HCT116 (cell line): ENCODE data around the gene PPP1R14C. TPM values are rescaled to one million over a fixed set of nuclear protein-coding genes. Genes with fewer than 3 reads are reported as not detected.

Experiments used
- ATAC-seq: fragments of 200-7000 bp; cut with Tn5 transposase; 2 replicates; pipeline ENCODE4 v1.9.1; 2020; ENCODE audit warnings: mild to moderate bottlenecking, moderate library complexity
- BruUV-seq: library from RNA; stranded (reverse); fragments of 400-500 nt; replicated peaks from 2 replicates; lab custom pipeline; 2021; lab: Mats Ljungman, UMichigan
- CTCF ChIA-PET: fragments of 300-600 bp; sonication (Branson Sonifier 250); formaldehyde crosslinking; loops from one replicate; lab custom pipeline; 2021; ENCODE audit warnings: antibody characterized with exemption; lab: Charles Lee
- POLR2A ChIA-PET: fragments of 300-600, 350-600 bp; sonication (Branson Sonifier 250); formaldehyde crosslinking; loops from one replicate; lab custom pipeline; 2021; ENCODE audit warnings: antibody characterized with exemption; lab: Charles Lee
- RAD21 ChIA-PET, 2 experiments: fragments of 300-600 bp; sonication (Branson Sonifier 250); formaldehyde crosslinking; loops; one replicate each; lab custom pipeline; 2023; ENCODE audit warnings: low total read pairs in 2 of 2; ENCODE audit not compliant: uncharacterized antibody in 2 of 2, unreplicated experiment in 2 of 2, low non-redundant PET in 1 of 2; lab: Charles Lee
- DNase-seq: peaks from one replicate; pipeline ENCODE4 v3.0.0-alpha.2; 2010; ENCODE audit warnings: low read depth, low spot score
- H2AFZ ChIP-seq: fragments of 200-600 bp; shearing (Covaris generic), sonication (generic); 2 replicates; pipeline ENCODE4 v1.6.1; 2017; ENCODE audit warnings: low read depth, mixed run types, mixed read lengths, antibody characterized with exemption, low read length; ENCODE audit not compliant: poor library complexity, severe bottlenecking
- H3K27ac ChIP-seq: 2 replicates; pipeline ENCODE4 v1.5.1; 2012; ENCODE audit warnings: low read depth, low read length
- H3K27me3 ChIP-seq: fragments of 200-600 bp; sonication (generic); 2 replicates; pipeline ENCODE4 v1.6.1; 2016; ENCODE audit warnings: mixed run types, low read length, mixed read lengths; ENCODE audit not compliant: insufficient read depth
- H3K36me3 ChIP-seq, 2 experiments: fragments of 200-500 bp in 1 of 2; fragments of 200-600 bp in 1 of 2; sonication (Bioruptor generic) in 1 of 2; sonication (generic) in 1 of 2; 2 replicates each; pipeline versions ENCODE4 v1.5.1 to v1.6.1; 2014 to 2016; ENCODE audit warnings: low read length in 2 of 2, inconsistent platforms in 1 of 2, mixed read lengths in 1 of 2, mixed run types in 1 of 2; ENCODE audit not compliant: insufficient read depth in 2 of 2, control insufficient read depth in 1 of 2
- H3K4me1 ChIP-seq, 2 experiments: fragments of 200-600 bp in 1 of 2; sonication (generic) in 1 of 2; 2 replicates each; pipeline versions ENCODE4 v1.5.1 to v1.6.1; 2012 to 2017; ENCODE audit warnings: low read length in 2 of 2, inconsistent platforms in 1 of 2, mild to moderate bottlenecking in 1 of 2, mixed read lengths in 1 of 2, mixed run types in 1 of 2, moderate library complexity in 1 of 2; ENCODE audit not compliant: insufficient read depth in 2 of 2, control insufficient read depth in 1 of 2
- H3K4me2 ChIP-seq: fragments of 200-600 bp; sonication (generic); 2 replicates; pipeline ENCODE4 v1.6.1; 2017; ENCODE audit warnings: mixed run types, low read length, mixed read lengths
- H3K4me3 ChIP-seq, 2 experiments: fragments of 200-600 bp in 1 of 2; sonication (generic) in 1 of 2; replicated peaks in 1 of 2; 2 replicates each; pipeline ENCODE4 v1.5.1; 2011 to 2016; ENCODE audit warnings: low read length in 2 of 2, control low read depth in 1 of 2, low read depth in 1 of 2, mild to moderate bottlenecking in 1 of 2, mixed read lengths in 1 of 2, mixed run types in 1 of 2
- H3K79me2 ChIP-seq: fragments of 200-600 bp; sonication (generic); 2 replicates; pipeline ENCODE4 v1.6.1; 2017; ENCODE audit warnings: mild to moderate bottlenecking, mixed run types, low read length, moderate library complexity, mixed read lengths; ENCODE audit not compliant: insufficient read depth
- H3K9ac ChIP-seq: fragments of 200-600 bp; sonication (generic); 2 replicates; pipeline ENCODE4 v1.6.1; 2016; ENCODE audit warnings: low read length, mixed read lengths
- H3K9me2 ChIP-seq: fragments of 200-600 bp; sonication (generic), shearing (Covaris generic); 2 replicates; pipeline ENCODE4 v1.6.1; 2017; ENCODE audit warnings: mixed run types, mild to moderate bottlenecking, moderate library complexity; ENCODE audit not compliant: insufficient read depth
- H3K9me3 ChIP-seq, 2 experiments: fragments of 200-500 bp in 1 of 2; fragments of 200-600 bp in 1 of 2; sonication (Bioruptor generic) in 1 of 2; sonication (generic) in 1 of 2; 2 replicates each; pipeline ENCODE4 v1.6.1; 2014 to 2017; ENCODE audit warnings: low read length in 2 of 2, mixed read lengths in 2 of 2, inconsistent platforms in 1 of 2, low read depth in 1 of 2, mild to moderate bottlenecking in 1 of 2, mixed run types in 1 of 2, moderate library complexity in 1 of 2; ENCODE audit not compliant: control insufficient read depth in 1 of 2, insufficient read depth in 1 of 2
- H4K20me1 ChIP-seq: fragments of 200-600 bp; sonication (generic), shearing (Covaris generic); 2 replicates; pipeline ENCODE4 v1.6.1; 2017; ENCODE audit warnings: mixed run types, mild to moderate bottlenecking, moderate library complexity; ENCODE audit not compliant: insufficient read depth
- CEBPB ChIP-seq: IDR thresholded peaks from 2 replicates; pipeline ENCODE4 v1.6.1; 2012; ENCODE audit warnings: low read depth
- EGR1 ChIP-seq: IDR thresholded peaks from 2 replicates; pipeline ENCODE4 v1.6.1; 2012; ENCODE audit warnings: low read depth
- ELF1 ChIP-seq: IDR thresholded peaks from 2 replicates; pipeline ENCODE4 v1.6.1; 2012; ENCODE audit warnings: low read depth, borderline replicate concordance
- FOSL1 ChIP-seq: IDR thresholded peaks from 2 replicates; pipeline ENCODE4 v1.6.1; 2012; ENCODE audit warnings: low read depth
- SIN3A ChIP-seq: IDR thresholded peaks from 2 replicates; pipeline ENCODE4 v1.6.1; 2012; ENCODE audit warnings: low read depth
- intact Hi-C: fragments of 100-400 bp; cut with micrococcal nuclease; formaldehyde crosslinking; loops from 2 replicates; pipeline ENCODE4 v1.10.0; 2022
- total RNA-seq: library from RNA; stranded (reverse); gene quantifications from one replicate; pipeline ENCODE4 v1.2.1, GENCODE V29; 2021; ENCODE audit not compliant: unreplicated experiment
- TF ChIP-seq, protein P1 (sequence below): IDR thresholded peaks from 2 replicates; pipeline ENCODE4 v1.6.1; 2012
- TF ChIP-seq, protein P2 (sequence below): IDR thresholded peaks from 2 replicates; pipeline ENCODE4 v1.6.1; 2012; ENCODE audit warnings: low read depth

The PPP1R14C gene
- total RNA-seq, 1 experiment from 2014 or later = 7.8 TPM

DNA sequence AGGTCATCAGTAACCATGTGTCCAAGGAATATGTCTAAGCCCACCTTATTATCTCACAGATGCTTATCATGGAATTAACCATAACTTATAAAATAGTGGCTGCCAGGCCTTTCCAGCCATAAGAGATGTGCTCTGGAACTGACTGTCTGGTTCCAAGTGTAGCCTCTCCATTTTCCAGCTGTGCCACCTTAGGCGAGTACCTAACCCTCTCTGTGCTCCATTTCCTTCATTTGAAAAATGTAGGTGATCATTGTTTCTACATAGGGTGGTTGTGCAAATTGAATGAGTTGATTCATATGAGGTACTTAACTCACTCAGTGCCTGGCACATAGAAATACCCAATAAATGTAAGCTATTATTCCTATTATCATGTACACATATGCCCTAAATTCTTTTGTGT lies 123.5 kb downstream of the PPP1R14C start:
- ChIA-PET POLR2A (no interaction called here), CTCF (no interaction called here), RAD21 (no interaction called here)
- no TSS peak for BruUV-seq
- no peak overlapping the region for H3K4me2 ChIP-seq
- no peaks in the 10 kb centered on the region for H3K79me2 ChIP-seq
- H3K9me2 ChIP-seq = no peaks in the 10 kb centered on the region
- H3K4me1 ChIP-seq = peaks cover 14 to 45% of the 10 kb centered on the region in 2 experiments
- no peak overlapping the region for H2AFZ ChIP-seq
- H3K4me3 ChIP-seq = no peak overlapping the region
- no peaks in the 10 kb centered on the region for H3K9me3 ChIP-seq
- no peaks in the 10 kb centered on the region for H3K27me3 ChIP-seq
- H3K36me3 ChIP-seq = no peaks in the 10 kb centered on the region
- H4K20me1 ChIP-seq = no peaks in the 10 kb centered on the region
- DNase-seq (no peak), ATAC-seq (no peak)
- no peak for TF ChIP-seq CEBPB
- TF ChIP-seq, protein P1, sequence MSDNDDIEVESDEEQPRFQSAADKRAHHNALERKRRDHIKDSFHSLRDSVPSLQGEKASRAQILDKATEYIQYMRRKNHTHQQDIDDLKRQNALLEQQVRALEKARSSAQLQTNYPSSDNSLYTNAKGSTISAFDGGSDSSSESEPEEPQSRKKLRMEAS = no peak
- TF ChIP-seq, protein P2, sequence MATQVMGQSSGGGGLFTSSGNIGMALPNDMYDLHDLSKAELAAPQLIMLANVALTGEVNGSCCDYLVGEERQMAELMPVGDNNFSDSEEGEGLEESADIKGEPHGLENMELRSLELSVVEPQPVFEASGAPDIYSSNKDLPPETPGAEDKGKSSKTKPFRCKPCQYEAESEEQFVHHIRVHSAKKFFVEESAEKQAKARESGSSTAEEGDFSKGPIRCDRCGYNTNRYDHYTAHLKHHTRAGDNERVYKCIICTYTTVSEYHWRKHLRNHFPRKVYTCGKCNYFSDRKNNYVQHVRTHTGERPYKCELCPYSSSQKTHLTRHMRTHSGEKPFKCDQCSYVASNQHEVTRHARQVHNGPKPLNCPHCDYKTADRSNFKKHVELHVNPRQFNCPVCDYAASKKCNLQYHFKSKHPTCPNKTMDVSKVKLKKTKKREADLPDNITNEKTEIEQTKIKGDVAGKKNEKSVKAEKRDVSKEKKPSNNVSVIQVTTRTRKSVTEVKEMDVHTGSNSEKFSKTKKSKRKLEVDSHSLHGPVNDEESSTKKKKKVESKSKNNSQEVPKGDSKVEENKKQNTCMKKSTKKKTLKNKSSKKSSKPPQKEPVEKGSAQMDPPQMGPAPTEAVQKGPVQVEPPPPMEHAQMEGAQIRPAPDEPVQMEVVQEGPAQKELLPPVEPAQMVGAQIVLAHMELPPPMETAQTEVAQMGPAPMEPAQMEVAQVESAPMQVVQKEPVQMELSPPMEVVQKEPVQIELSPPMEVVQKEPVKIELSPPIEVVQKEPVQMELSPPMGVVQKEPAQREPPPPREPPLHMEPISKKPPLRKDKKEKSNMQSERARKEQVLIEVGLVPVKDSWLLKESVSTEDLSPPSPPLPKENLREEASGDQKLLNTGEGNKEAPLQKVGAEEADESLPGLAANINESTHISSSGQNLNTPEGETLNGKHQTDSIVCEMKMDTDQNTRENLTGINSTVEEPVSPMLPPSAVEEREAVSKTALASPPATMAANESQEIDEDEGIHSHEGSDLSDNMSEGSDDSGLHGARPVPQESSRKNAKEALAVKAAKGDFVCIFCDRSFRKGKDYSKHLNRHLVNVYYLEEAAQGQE = no peak
- no peak for TF ChIP-seq FOSL1
- no peak for TF ChIP-seq EGR1
- no peak for TF ChIP-seq SIN3A
- no peak for TF ChIP-seq ELF1
- H3K9ac ChIP-seq = no peak overlapping the region
- intact Hi-C loops = no loop called here
- no peak overlapping the region for H3K27ac ChIP-seq
